AG20443 (cell line): ENCODE measurements around the gene DNAH9.

Source experiments
- DNase-seq: peaks from one replicate; pipeline ENCODE4 v3.0.0; 2012; ENCODE audit warnings: low spot score, mixed read lengths

DNAH9 gene

DNA sequence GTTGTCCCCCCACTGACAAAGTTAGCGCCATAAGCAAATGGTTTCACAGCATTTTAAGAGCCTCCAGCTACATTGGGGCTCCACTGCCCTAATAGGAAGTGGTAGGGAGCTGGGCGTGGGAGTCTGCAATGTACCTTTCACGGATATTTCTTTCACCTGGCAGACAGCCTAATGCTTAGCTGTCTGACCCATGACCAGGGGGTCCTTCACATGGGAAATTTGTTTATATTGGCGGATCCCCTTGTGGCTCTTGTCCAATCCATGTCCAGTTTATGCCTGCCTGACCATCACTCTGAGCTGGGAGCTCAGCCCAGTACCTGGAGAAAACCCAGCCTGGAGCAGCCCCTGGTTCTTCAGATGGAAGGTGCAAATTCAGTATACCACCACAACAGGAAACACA is 254.0 kb downstream of the DNAH9 start:
- DNase-seq, result no peak

DNA sequence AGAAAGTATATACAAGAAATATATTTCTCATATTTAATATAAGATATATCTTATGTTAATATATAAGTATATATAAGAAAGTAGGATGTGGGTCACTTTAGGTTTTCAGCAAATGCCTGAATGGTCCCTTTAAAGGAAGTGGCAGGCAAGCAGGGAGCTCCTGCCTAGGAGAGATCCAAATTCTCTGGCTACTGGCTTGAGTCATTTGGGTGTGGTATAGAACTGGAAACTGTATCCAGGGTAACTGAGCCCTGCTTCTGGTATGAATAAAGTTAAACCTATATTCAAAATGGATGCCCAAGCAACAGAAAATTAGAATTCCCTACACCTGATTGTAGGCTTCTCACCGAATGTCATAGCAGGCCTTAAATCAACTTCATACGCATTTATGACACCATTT is 254.6 kb downstream of the DNAH9 start:
- DNase-seq, result no peak

DNA sequence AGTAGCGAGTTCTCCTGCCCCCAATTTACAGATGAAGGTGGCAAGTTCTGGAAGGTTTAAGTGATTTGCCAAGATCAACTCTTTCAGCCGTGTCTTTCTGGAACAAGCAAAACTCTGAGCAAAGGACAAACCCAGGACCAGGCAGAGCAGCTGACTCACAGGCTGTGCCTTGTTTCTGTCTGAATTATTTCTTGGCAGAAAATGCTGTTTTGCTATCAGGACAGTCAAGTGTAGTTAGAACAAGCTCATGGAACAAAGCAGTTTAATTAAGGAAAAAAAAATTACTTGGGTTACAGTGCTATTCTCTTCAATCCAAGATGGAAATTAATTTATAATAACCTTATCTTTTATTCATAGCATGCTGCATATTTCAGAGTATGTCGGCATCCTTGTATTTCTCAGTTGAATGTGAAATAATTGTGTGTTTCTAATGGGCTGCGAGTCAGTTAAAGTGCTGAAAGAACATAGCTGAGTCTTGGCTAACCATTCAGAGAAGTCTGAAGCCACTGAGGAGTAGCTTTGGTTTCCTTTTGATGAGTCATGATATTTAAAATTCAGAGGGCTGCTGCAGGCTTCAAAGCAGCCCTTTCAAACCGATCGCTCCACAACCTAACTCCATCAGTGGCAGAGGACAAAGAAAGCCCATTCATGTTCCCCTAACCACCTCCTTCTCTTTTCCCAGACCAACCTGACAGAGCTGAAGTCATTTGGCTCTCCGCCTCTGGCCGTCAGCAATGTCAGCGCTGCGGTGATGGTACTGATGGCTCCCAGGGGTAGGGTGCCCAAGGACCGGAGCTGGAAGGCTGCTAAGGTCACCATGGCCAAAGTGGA is 255.3 kb downstream of the DNAH9 start:
- no peak for DNase-seq

DNA sequence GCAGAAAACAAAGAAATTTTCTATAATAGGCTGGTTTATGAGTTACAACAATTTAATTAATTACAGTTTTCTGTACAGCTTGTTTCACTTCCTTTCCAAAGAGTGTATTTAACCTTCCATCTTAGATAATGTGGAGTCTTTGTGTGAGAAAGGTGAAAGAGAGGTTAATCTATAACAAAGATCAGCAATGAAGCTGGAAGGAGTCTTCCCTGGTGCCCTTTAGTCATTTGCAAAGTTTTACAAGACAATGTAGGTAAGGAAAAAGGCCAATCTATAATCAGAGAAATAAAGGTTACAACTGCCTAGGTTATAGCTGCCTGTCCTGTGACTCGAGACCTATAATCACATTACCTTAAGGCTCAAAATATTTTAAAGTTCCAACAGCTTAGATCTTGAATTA is 257.0 kb downstream of the DNAH9 start:
- DNase-seq, result no peak

DNA sequence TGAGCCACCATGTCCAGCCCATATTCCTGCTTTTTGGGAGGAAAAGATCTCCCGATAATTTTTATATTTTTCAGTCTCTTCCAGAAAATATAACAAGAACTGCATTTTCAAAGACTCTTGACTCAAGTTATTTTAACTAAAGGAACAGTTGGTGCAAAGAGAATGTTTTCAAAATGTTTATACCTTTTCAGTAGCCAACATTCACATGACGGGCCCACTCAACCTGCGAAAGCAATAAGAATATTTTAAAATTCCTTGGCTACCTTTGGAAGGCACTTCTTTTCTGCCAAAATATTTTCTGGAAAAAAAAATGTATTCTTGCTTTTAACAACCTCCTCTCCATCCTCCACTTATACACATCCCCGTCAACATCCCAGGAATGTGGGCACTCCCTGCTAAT is 258.7 kb downstream of the DNAH9 start:
- no peak for DNase-seq

DNA sequence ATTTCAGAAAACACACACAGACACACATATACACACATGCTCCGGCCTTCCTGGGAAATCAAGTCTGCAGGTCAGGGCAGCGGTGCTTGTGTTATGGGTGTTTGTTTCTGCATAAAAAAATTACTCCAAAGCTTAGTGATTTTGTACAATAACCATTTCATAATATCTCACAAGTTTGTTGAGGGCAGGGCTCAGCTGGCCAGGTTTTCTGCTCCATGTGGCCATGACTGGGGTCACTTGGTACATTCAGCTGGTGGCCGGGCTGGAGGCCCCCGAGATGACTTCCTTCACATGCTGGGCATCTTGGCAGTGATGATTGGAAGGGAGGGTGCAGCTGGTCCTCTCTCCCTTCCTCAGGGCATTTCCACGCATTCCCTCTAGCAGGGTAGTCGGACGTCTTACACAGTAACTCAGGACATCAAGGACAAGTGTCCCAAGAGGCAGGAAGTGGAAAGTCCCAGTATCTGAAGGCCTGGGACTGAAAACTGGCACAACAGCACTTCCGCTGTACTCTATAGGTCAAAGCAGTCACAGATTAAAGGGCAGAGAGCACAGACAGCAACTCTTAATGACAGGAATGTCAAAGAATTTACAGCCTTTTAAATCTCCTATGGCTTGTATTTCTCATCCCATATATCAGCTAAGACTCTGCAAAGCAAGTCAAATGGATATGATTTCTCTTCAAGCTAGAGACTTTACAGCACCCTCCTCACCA is 271.6 kb downstream of the DNAH9 start:
- no peak for DNase-seq

DNA sequence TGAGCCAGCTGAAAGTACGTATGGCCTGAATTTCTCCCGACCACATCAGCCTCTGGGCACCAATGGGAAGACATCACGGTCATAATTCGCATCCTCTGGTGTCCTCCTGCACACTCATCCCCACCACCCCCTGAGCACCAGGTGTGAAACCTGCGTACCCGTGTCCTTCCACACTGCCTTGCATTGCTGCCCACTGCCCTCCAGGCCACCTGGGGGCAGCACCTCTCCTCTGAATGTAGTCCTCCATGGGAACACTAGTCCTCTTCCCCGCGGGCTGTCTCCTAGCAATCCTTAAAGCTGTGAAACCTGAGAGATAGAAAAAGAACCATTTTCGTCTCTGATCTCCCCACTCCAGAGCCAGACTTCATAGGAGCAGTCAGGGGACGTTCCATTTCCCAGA is 273.5 kb downstream of the DNAH9 start:
- no peak for DNase-seq

DNA sequence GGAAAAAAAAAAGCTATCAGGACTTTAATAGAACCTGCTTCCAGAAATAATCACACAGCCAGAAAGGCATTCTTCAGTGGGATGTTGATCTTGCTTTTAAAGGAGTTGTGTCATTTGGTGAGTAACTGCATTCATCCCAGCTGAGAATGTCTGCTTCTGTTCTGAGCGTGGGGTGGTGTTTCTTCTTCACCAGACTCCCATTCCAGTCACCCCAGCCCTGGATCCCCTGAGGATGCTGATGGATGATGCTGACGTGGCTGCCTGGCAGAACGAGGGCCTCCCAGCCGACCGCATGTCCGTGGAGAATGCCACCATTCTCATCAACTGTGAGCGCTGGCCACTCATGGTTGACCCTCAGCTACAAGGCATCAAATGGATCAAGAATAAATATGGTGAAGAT is 276.5 kb downstream of the DNAH9 start:
- no peak for DNase-seq

DNA sequence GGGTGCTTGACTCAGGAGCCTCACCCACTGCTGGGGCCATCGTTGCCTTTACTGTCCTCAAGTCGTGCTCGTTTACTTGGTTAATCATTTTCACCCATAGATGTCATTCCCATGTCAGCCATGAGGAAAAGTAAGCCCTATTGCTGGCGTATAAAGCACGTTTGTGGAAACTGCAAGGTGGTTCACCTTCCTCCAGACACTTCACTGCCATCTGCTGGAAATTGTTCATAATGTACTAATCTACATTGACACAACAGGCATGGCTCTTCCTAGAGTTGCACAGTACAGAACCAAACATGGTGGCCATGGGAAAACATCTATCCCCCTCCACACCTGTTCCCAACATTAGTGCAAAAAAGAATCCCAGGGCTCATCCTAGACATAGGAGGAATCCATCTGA is 282.4 kb downstream of the DNAH9 start:
- DNase-seq, result no peak

DNA sequence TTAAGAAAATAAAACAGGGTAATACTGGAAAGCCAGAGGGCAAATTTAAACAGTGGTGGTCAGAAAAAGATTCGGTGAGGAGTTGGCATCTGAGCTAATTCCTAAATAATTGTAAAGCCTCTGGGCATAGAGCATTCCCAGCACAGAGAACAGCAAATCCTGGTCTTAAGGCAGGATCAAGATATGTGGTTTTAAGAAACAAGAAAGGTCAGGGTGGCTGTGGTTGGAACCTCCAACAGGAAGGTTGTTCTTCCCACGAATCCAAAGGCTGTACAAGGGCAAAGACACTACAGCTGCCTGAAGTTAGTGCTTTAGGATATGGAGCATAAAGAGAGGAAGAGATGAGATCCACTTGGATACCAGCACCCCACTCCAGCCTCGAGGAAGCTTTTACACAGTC is 284.4 kb downstream of the DNAH9 start:
- no peak for DNase-seq

DNA sequence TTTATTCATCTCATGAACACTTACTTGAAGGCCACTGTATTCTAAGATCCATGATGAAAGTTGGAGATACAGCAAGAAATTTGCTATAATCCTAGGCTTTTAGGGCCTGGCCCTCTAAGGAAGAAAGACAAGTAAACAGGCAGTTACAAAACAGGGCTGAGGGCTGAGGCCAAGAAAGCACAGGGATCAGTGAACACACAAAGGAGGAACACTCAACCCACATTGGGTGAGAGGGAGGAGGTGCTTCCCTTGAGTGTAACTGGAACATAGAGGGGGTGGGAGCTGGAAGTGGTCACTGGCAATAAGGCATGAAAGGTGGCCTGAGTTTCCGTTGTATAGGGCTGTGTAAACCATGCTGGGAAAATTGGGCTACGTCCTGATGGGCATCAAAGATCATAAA is 286.8 kb downstream of the DNAH9 start:
- no peak for DNase-seq

DNA sequence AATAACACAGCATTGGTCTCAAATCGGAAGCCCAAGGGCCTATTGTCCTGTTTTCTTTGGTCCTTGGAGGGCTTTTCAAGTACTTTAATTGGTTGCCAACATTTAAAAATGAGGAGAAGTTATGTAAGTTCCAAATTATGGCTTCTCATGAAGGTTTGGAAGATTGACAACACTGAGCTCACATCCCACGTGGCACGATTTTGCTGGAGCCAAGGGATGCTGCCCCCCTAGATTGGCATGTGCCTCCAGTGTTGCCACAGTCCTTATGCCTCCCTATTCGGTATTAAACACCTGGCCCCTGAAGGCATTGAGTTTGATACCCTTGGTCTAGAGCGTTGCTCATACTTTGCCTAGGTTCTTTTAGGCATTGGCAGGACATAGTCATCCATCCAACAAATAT is 291.0 kb downstream of the DNAH9 start:
- no peak for DNase-seq

DNA sequence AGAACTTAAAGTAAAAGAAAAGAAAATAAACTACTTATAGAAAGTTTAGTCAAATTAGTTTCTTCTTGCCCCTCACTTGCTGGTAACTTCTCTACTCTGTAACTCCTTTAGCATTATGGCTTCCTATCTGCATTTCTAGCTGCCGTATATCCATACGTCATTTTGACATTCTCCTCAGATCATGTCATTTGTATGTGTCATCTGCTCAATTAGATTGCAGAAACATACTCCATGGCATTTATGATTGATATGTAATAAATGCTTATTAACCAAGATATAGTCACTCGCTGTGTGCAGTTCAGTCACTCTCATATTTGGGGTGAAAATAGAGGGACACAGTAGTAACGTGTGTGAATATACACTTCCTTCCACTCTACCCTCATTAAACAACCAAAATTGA is 295.6 kb downstream of the DNAH9 start:
- no peak for DNase-seq

DNA sequence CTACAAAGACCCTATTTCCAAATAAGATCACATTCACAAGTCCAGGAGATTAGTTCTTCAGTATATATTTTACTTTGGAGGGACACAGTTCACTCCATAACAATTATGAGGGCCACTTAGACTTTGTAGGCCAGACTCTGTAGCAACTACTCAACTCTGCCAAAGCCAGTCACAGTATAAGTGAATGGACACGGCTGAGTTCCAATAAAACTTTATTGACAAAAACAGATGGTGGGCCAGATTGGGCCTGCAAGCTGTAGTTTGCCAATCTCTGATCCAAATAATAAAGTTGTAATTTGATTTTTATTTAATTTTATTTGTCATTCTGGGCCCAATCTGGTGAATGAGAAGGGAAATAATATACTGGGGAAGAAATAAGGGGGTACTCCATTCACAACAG is 297.9 kb downstream of the DNAH9 start:
- DNase-seq, result no peak

DNA sequence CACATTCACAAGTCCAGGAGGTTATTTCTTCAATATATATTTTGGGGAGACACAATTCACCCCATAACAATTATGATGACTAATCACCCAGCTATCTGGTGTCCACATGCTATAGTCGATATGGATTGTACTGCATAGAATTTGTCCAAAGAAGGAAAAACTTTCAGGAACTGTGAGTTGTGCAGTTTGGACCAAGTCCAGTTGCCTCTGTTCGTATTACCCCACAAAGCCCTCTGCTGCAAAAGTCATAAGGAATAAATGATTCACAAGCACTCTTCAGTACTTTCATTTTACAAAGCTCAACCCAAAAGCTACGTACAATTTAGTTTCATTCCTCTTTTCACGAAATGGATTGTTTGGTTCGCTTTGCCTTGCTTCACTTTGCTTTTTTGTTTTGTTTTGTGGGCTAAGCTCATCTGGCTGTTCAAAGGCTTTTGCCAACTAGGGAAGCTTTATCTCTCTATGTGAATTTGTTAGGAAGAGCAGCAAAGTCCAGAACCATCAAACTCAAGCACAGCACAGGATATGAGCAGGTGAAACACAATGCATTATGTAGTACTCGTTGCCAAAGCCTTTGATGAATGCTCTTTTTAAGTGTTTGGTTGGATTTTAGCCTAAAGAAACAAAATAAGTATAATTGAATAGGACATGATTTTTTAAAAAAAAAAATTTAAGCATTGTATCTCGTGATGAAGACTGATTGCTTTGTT is 300.4 kb downstream of the DNAH9 start:
- DNase-seq, result no peak

DNA sequence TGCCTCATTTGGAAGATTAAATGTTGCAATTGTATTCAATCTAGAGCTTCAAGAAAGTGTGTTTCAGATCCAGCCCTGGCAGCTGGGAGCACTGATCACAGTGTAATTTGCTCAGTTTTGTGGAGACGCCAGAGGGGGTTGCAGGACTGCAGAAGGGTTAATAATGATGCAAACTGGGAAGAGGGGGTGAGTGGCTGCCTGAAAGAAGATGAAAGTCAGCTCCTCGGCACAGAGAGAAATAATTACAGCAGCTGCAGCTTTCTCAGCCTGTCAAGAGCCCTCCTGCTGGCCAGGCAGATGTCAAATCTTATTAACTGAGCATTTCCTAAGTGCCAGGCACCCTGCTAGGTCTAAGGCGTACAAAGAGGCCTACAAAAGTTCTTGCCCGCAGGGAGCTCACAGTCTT is 301.3 kb downstream of the DNAH9 start:
- DNase-seq, result no peak

DNA sequence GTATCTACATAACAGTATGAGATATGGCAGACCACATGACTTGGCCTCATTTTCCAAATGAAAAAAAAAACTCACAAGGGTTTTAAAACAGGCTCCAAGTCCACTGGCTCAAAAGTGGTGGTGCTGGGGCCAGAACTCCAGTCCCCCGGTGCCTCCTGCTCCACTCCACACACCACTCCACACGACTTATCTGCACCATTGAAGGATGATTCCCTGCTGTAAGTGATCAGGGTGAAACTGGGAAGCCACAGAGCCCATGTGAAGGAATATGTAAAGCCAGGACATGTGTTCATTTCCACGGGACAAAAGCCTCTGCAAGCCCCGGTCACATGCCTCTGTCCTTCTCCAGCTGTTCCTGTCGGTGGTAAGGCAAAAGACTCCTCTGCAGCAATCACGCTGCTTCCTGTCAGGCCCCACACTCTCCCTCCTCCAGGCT is 301.8 kb downstream of the DNAH9 start:
- DNase-seq, result no peak

DNA sequence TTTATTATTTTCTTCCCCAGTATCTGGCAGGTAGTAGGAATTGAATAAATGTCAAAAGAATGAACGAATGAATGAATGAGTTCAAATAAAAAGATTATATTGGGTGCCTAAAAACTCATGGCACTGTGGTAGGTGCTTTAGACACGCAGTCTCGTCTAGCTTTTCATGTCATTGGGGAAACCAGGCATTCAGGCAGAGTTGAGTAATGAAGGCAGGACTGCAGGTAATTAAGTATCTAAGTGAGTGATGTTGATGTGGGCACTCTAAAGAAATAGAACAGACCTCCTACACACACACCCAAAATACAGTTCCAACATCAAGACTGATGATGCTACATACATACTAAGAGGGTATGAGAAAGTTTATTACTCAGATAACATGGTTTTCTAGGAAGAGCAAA is 302.4 kb downstream of the DNAH9 start:
- no peak for DNase-seq

DNA sequence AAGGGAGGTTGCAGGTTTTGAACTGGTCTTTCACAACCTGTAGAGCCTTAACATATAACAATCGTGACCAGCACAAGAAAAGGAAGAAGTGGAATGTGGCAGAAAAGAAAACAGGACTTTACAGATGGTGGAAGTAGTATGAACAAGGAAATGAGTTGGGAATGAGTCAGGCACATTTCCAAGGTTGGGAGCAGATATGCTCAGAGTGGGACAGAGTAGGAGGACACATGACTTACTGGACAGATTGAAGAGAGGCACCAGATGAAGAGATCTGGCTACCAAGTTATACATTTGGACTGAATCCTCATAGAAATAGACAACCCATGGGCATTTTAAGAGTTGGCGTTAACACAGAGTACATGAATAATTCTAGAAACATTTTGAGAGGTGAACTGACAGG is 303.7 kb downstream of the DNAH9 start:
- DNase-seq, result no peak

DNA sequence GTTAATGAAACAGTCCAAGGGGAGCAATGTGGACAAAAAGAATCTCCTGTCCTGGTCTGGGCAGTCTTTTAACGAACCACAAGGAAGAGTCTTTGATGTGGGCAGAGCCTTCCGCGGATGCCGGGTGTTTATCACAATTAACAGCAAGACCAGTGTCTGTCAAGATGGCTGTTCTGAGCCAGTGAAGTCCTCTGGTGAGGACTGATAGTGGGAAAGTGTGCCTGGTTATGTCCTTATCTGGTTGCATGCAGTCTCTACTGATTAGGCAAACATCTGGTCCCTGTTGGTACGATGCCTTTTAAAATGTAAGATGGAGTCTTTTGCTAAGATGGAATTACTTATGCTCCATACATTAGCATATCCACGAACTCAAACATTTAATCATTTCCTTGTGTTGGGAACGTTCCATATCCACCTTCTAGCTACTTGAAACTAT is 310.5 kb downstream of the DNAH9 start:
- DNase-seq, result no peak

DNA sequence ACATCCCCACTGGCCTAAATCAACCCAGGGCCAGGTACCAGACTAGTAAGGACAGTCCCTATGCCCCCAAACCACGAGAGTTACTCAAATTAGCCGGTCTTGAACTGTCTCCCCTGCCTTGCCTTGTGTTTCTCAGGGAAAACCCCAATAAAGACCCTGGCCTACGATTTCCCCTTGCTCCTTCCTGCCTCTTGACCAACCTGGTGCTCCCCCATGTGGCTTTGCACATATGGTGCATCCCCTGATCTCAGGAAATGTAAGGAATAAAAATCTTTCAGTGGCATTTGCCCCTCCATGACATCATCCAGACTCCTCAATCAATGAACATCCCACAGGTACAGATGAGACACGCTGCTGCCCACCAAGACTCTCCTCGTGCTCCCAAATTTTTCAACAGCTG is 311.1 kb downstream of the DNAH9 start:
- DNase-seq, result no peak

DNA sequence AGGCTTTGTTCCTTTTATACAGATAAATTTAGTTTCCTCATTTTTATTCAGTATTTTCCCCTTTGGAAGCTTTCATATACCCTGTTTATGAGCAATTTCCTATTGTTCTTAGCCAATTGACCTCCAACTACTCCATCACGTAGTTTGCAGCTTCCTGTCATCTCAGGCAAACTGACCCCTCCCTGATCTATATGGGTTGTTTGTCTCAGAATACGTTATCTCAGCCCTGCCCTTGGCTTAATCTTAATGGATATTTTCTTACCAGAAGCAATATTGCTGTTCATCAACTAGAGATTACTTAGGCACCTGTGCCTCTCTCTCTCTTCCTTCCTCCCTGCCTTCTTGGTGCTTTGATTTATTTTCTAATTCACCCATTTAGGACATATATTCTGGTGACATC is 317.8 kb downstream of the DNAH9 start:
- DNase-seq, result no peak

DNA sequence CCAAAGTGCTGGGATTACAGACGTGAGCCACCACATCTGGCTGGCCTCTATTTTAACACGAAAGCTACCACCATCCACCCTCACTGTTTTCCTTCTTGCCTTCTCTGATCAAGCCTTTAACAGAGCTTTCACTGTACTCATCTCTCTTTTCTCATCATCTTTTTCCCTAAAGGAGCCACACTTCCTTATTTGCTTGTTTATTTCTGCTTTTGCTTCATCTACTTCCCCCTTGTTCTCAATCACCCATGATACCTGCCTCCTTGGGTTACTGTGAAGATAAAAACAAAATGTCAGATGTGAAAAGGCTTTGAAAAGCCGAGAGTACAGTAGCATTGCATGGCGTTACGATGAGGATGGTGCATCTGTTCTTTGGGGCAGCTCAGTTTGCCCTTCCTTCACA is 319.1 kb downstream of the DNAH9 start:
- no peak for DNase-seq
